GM12801 (cell line): ENCODE measurements around the gene USH2A.

Experiments
- CTCF ChIP-seq: IDR thresholded peaks from one replicate; pipeline ENCODE4 v1.5.1; 2011; ENCODE audit warnings: control low read depth; ENCODE audit not compliant: insufficient read length; ENCODE audit errors: extremely low read depth

USH2A gene

GRCh38 chr1:216346526-216346925 is 76.7 kb downstream of the USH2A start:
- TF ChIP-seq CTCF: no peak

- TF ChIP-seq CTCF: no peak
Observed at GRCh38 chr1:216332462-216332861, 90.8 kb downstream of the USH2A start.

- TF ChIP-seq CTCF: no peak
Observed at GRCh38 chr1:216332003-216332402, 91.2 kb downstream of the USH2A start.

- no peak for TF ChIP-seq CTCF
Observed at GRCh38 chr1:216331211-216331610, 92.0 kb downstream of the USH2A start.

- TF ChIP-seq CTCF: no peak
Observed at GRCh38 chr1:216330262-216330661, 93.0 kb downstream of the USH2A start.

- no peak for TF ChIP-seq CTCF
Observed at GRCh38 chr1:216325946-216326345, 97.3 kb downstream of the USH2A start.

- no peak for TF ChIP-seq CTCF
Observed at GRCh38 chr1:216325336-216325735, 97.9 kb downstream of the USH2A start.

GRCh38 chr1:216323344-216323743 is 99.9 kb downstream of the USH2A start:
- TF ChIP-seq CTCF: no peak
